K562 (cell line): ENCODE data around the gene PWWP2A.

Experiments
- CTCF ChIP-seq, 3 experiments: IDR thresholded peaks in 2 of 3; conservative IDR thresholded peaks in 1 of 3; 2 replicates each; pipeline ENCODE4 v1.5.1; 2011 to 2012; ENCODE audit warnings: low read length in 3 of 3, mild to moderate bottlenecking in 3 of 3, control low read depth in 2 of 3, improper control_type of control experiment in 1 of 3, inconsistent platforms in 1 of 3, low read depth in 1 of 3, mixed read lengths in 1 of 3, moderate library complexity in 1 of 3; ENCODE audit not compliant: insufficient read depth in 2 of 3
- SMARCE1 ChIP-seq: fragments of 450-650 bp; IDR thresholded peaks from 2 replicates; pipeline ENCODE4 v1.7.1; 2016; ENCODE audit warnings: mild to moderate bottlenecking

- TF ChIP-seq SMARCE1: no peak
- no peak for TF ChIP-seq CTCF (IDR thresholded peaks at IDR 0.05 in 2 of 3, conservative IDR thresholded peaks at IDR 0.05 in 1 of 3; ENCODE audit: insufficient read depth in 2 of 3, low read depth in 1 of 3, low read length in 3 of 3)
Measured at GRCh38 chr5:160165137-160166068, 46.2 kb upstream of the PWWP2A start.
